HL-60 (cell line): ENCODE data around the gene FLNB.

Experiments used
- CTCF ChIP-seq: IDR thresholded peaks from one replicate; pipeline ENCODE4 v1.5.1; 2011; ENCODE audit warnings: low read length, control low read depth, inconsistent platforms; ENCODE audit not compliant: insufficient read depth
- GABPA ChIP-seq: IDR thresholded peaks from 2 replicates; pipeline ENCODE4 v1.6.1; 2012; ENCODE audit warnings: low read depth
- POLR2AphosphoS5 ChIP-seq: IDR thresholded peaks from 2 replicates; pipeline ENCODE4 v1.6.1; 2012; ENCODE audit warnings: low read depth
- REST ChIP-seq: IDR thresholded peaks from 2 replicates; pipeline ENCODE4 v1.6.1; 2012; ENCODE audit warnings: low read depth; ENCODE audit not compliant: insufficient replicate concordance

GRCh38 chr3:58197588-58197987, 189.4 kb downstream of the FLNB start:
- no peak for TF ChIP-seq CTCF
- TF ChIP-seq GABPA = no peak
- no peak for TF ChIP-seq POLR2AphosphoS5
- TF ChIP-seq REST = no peak
